ENCODE measurements around the gene KRTAP10-1.
"Not testable (repeated sequence)": the region's sequence is repeated elsewhere in the genome, so short reads cannot be mapped to it uniquely, and the experiment has no call there.

The KRTAP10-1 gene

GRCh38 chr21:44514746-44515358, 25.1 kb downstream of the KRTAP10-1 start:
- no peak for DNase-seq

- no peak for DNase-seq
Observed at GRCh38 chr21:44514218-44514520, 25.8 kb downstream of the KRTAP10-1 start.

DNA sequence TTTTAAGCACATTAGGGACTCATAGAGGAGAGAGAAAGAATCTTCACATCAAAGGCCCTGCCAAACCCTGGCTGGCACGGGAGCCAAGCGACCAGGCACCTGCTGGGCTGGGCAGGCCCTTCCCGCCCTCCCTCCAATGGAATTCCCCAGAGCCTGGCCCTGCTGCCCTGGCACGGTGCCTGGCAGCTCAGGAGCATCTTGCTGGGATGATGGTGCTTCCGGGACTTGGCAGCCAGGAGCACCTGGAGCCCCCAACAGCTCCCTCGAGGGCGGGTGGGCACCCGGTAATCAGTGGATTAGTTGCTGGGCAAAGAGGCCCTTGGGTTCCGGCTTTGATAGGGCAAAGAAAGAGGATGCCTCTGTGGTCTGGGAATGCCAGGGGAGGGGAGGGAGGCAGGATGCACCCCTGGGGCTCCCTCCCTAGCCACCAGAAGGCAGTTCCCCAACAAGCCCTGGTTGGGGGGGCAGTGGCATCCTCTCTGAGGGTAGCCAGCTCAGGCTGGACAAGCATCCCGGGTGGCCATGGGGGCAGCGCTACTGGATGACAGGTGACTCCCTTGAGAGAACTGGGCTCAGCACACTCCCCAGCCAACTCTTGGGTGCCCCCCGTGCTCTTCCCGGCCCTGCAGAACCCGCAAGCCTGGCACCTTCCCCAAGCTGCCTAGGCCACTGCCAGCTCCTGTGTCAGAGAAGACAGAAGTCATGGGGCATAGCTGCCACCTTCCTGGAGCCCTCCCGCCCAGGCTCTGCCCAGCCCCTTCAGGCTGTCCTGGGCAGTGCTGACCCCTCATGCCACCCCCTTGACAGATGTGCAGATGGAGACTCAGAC, 26.4 kb downstream of the KRTAP10-1 start:
- no peak for DNase-seq

DNA sequence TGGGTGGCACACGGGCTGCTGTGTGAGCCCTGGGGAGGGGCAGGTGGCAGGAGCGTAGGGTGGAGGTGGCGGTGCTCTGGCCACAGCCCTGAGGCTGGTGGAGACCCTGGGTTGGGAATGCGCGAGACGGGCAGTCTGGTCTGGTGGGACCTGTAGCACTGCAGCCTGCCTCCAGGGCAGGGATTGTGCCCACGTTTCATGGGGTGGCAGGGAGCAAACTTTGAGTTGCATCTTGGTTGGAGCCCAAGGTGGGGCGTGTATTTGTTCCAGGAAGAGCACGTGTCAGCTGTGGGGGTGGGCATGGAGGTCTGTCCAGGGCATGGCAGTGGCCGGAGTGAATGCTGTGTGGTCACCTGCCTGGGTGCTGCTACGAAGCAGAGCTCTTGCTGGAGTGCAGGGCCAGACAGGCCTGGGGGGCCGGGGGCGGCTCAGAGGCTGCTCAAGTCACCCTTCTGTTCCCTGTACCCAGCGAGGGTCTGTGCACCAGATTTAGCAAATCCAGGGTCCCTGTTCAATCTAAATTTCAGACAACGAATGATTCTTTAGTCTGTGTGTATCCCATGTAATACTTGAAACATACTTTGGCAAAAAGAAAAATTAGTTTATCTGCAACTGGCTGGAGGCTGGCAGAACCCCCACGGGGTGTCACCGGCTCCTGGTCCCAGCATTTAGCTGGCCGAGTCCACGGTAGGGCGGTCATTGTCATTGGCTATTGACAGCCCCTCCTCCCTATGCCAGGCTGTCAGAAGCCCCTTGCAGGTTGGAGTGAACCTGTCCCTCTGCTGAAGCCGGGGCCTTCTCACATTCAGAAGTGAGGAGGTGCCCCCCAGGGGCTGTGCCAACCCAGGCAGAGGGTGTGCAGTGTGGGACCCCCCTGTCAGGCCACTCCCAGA, 27.3 kb downstream of the KRTAP10-1 start:
- no peak for DNase-seq

DNA sequence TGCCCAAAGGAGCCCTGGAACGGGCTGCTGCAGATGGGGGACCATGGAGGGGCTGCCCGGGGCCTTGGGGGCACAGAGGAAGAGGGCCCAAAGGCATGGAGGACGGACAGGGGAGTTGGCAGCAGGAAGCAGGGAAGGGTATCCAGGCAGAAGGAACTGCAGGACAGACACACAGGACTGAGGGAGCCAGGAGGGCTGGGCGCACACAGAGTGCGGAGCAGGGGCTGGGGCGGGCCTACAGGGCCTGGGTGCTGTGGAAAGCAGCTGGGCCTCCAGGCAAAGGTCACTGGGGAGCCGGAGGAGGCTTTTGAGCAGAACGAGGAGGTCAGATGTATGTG, 28.1 kb downstream of the KRTAP10-1 start:
- no peak for DNase-seq

DNA sequence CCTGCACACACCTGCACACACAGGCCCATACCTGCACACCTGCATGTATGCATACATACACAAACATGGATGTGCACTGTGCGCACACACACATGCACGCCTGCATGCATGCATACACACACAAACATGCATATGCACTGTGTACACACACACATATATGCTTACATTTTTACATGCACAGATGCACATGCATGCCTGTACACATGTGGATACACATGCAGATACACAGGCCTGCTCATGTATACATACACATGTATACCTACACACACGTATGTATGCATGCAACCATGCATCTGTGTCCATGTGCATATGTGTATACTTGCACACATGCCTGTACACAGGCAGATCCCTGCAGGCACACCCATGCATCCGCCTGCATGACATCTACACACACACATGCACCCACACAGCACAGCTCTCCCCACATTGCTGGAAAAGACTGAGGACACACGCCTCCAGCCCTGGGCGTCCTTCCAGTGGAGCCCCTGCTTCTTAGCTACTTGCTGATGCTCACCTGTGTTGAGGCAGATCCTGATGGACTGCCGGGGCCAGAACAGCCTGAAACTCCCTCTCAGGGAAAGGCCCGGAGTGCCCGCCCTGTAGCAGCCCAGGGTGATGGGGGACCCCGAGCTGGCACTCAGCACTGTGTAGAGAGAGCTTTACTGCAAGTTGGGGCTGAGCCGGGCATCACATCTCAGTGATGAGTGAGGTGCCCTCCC, 28.6 kb downstream of the KRTAP10-1 start:
- DNase-seq = no peak

DNA sequence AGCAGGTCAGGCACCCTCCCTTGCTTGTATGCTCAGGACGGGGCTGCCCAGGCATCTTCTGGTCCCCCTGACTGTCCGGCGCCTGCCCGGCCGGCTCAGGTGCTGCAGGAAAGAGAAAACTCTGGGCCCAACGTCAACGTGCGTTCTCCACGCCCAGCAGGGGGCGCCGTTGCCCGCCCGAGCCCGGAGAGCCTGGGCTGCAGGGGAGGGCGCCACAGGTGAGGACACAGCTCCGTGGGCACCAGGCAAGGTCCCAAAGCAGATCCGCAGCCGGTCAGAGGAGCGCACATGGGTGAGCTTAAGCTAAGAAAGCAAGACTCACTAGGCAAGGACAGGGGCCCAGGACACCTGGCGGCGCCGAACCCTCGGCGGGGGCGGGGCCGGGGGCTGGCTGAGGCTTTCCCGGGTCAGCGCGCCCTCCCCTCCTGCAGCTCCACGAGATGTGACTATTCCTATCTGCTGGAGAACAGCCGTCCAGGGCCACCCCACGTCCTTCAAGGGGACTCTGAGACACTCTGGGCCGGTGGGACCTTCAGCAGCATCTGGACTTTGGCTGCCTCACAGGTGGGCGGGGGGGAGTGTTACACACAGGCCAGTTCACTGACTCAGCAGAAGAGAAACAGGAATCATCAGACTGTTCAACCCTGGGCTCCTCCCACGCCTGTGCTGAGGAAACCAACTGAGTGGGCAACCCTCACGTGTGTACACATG, 29.3 kb downstream of the KRTAP10-1 start:
- peak; percentile 82 for DNase-seq

- DNase-seq = no peak
Observed at GRCh38 chr21:44510109-44510507, 29.9 kb downstream of the KRTAP10-1 start.

DNA sequence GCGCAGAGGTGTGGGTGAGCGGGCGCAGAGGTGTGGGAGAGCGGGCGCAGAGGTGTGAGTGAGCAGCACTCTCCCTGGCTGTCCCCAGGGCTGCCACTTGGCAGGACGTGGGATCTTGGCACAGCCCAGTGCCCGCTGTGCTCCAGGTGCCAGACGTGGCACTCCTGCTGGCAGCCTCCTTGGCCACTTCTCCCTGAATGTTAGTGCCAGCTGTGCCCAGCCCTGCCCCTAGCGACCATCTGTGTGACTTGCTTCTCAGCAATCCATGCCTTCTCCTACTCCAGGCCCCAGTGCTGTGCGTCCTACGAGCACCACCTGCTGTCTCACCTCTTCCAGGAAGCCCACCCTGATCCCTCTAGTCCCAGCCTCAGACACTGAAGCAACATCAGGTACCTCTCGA, 30.5 kb downstream of the KRTAP10-1 start:
- no peak for DNase-seq

DNA sequence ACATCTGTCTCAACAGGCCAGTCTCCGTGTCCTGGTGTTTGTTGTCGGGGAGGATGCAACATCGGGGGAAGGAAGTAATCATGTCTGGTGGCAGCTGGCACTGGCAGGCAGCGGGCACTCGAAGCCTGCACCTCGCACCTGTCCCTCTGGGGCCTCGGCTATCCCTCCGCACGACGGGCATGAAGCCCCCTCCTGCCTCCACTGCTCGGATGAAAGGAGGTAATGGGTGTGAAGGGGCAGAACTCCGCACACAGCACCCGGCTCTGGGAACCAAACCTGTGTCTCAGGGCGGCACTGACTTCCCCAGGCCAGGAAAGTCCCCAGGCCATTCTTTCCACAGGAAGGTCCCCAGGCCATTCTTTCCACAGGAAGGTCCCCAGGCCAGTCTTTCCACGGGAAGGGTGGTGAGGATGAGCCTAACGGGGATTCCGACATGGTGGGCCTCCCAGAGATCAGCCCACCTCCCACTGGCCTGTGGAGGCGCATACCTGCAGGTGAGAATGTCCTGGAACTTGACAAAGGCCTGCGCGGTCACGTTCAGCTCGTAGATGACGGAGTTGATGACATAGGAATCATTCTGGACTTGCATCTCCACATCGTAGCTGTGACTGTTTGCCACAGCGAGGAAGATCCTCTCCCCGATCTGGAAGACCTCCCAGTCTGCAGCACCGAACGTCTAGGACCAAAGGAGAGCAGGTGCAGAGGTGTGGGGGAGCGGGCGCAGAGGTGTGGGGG, 31.1 kb downstream of the KRTAP10-1 start:
- no peak for DNase-seq

DNA sequence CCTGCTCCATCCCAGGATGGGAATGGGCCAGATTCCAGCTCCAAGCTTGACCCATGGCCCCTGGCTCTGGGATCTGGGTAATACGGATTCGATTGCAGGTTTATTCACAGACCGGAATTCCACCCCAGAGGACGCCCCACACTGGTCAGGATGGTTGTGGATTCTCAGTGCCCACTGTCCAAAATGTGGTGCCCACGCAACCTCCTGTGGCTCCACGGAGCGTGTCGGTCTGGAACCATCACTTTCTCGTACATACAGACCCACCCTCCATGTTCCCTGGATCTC, 31.6 kb downstream of the KRTAP10-1 start:
- no peak for DNase-seq

DNA sequence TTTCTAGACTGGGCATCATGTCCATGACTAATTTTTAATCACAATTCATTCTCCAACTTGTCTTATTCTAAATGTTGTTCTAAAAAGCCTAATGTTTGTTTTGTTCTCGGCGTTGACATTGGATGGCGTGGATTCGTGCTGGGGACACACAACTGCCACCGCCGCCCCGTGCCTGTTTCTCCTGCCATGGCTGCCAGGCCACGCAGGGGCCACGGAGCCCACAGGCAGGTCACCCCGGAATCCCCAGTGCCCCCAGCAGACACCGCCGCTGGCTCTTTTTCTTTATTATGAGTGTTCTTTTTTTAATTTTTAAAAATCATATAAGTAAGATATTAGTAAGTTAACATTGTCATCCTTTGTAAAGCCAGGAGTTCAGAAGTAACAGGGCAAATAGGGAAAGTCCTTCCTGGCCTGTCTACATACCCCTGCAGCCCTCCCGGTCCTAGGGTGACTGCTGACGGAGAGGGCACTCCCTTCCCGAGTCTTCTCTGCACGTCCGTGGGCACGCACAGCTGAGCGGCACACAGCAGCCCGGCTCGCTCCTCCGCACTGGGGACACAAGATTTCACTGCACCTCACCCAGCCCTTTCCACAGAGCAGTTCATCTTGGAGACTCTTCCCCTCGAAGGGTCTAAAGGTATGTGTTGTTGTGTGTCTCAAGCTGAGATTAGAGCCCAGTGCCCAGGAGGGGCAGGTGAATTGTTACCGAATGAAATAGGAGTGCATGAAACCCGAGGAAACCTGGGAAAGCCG, 32.1 kb downstream of the KRTAP10-1 start:
- no peak for DNase-seq

DNA sequence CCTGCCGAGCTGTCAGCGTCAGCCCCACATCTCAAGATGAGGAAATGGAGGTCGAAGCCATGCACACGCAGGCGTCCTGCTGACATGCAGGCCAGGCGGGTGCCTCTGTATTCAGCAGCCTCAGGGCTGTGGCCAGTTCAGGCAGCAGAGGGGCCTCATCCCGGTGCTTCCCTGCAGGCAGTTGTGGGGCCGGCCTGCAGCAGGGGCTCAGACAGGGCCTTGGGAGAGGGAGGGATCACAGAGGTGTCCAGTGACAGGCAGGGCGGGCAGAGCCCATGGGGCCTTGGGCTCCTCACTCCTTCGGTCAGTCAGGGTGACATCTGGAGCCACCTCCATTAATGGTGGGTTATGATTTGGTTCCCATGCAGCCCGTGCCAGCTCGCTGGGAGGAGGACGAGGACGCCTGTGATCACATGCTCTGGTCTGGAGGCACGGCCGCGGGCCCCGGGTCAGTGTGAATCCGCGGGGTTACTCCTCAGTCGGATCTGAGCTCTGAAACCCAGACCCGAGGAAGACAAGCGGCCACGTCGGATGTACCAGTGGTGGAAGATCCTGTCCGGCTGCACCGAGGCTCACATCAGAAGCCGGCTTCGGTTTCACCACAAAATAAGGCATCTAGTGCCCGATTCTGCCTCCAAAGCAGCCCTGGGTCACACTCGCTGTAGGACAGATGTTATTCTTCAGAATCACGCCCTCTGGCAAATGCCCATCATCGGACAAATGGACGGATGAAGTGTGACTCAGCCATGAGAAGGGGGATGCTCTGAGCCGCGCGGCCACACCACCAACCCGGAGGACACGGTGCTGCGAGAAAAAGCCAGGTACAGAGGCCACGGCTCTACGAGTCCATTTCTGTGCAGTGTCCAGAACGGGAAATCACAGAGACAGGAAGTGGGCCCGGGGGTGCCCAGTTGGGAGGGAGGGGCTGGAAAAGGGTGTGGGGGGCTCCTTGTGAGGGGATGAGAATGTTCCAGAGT, 33.4 kb downstream of the KRTAP10-1 start:
- DNase-seq = no peak

- no peak for DNase-seq
Observed at GRCh38 chr21:44505673-44506278, 34.2 kb downstream of the KRTAP10-1 start.

GRCh38 chr21:44503901-44504399, 36.0 kb downstream of the KRTAP10-1 start:
- DNase-seq = no peak

DNA sequence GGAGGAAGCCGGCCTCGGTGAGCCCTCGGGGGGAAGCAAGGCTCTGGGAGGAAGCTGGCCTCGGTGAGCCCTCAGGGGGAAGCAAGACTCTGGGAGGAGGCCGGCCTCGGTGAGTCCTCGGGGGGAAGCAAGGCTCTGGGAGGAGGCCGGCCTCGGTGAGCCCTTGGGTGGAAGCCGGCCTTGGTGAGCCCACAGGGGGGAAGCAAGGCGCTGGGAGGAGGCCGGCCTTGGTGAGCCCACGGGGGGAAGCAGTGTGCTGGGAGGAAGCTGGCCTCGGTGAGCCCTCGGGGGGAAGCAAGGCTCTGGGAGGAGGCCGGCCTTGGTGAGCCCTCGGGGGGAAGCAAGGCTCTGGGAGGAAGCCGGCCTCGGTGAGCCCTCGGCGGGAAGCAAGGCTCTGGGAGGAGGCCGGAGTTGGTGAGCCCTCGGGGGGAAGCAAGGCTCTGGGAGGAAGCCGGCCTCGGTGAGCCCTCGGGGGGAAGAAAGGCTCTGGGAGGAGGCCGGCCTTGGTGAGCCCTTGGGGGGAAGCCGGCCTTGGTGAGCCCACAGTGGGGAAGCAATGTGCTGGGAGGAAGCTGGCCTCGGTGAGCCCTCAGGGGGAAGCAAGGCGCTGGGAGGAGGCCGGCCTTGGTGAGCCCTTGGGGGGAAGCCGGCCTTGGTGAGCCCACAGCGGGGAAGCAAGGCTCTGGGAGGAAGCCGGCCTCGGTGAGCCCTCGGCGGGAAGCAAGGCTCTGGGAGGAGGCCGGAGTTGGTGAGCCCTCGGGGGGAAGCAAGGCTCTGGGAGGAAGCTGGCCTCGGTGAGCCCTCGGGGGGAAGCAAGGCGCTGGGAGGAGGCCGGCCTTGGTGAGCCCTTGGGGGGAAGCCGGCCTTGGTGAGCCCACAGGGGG, 36.7 kb downstream of the KRTAP10-1 start:
- not testable (repeated sequence) for DNase-seq

GRCh38 chr21:44502171-44502958, 37.6 kb downstream of the KRTAP10-1 start:
- DNase-seq = no peak
